Measurements from ENCODE around the gene MRPS31. TPM values are rescaled to one million over a fixed set of nuclear protein-coding genes. Genes with fewer than 3 reads are reported as not detected.

Gene MRPS31
- total RNA-seq, 1 donor from 2014 or later: 15.1 TPM

GRCh38 chr13:40779049-40779448 is 8.1 kb upstream of the MRPS31 start:
- no peak for FAIRE-seq
- no peaks in the 10 kb centered on the region for H3K36me3 Mint-ChIP-seq (ENCODE audit: low read depth, unreplicated experiment)
- DNase-seq (ENCODE audit: low read depth): no peak

GRCh38 chr13:40777809-40778175 is 6.8 kb upstream of the MRPS31 start:
- no peak overlapping the region for H3K27ac ChIP-seq (ENCODE audit: low read depth, low read length)
- TF ChIP-seq CTCF (IDR thresholded peaks at IDR 0.05; ENCODE audit: insufficient read depth, low read depth, low read length) (no peak), EZH2 (IDR thresholded peaks at IDR 0.05; ENCODE audit: insufficient read depth, low read length) (no peak)
- Mint-ChIP-seq H3K4me1 (ENCODE audit: low read depth, unreplicated experiment) (peaks cover 7% of the 10 kb centered on the region), H3K9me3 (ENCODE audit: unreplicated experiment) (no peaks in the 10 kb centered on the region), H3K4me3 (ENCODE audit: unreplicated experiment) (no peak overlapping the region), H3K36me3 (ENCODE audit: low read depth, unreplicated experiment) (no peaks in the 10 kb centered on the region), H3K27me3 (ENCODE audit: low read depth, unreplicated experiment) (no peaks in the 10 kb centered on the region), H3K27ac (ENCODE audit: unreplicated experiment) (no peak overlapping the region)
- no peaks in the 10 kb centered on the region for H3K36me3 ChIP-seq (ENCODE audit: insufficient read depth, low read length)
- peaks cover 8% of the 10 kb centered on the region for H3K4me1 ChIP-seq (ENCODE audit: insufficient read depth, low read length)
- no peak overlapping the region for H3K9ac ChIP-seq (ENCODE audit: low read length)
- no peak for FAIRE-seq
- no peaks in the 10 kb centered on the region for H3K27me3 ChIP-seq (ENCODE audit: insufficient read depth, low read length)
- H3K9me3 ChIP-seq (ENCODE audit: insufficient read depth, low read depth, low read length): no peaks in the 10 kb centered on the region
- DNase-seq (ENCODE audit: low read depth): no peak
- H3K79me2 ChIP-seq (ENCODE audit: insufficient read depth, low read length): no peaks in the 10 kb centered on the region
- H4K20me1 ChIP-seq (ENCODE audit: insufficient read depth, low read length): no peaks in the 10 kb centered on the region
- H3K4me3 ChIP-seq (ENCODE audit: insufficient read depth, low read depth, low read length): no peak overlapping the region
- H2AFZ ChIP-seq (ENCODE audit: low read depth, low read length): peak overlapping the region; percentile 7
- H3K4me2 ChIP-seq (ENCODE audit: low read length): no peak overlapping the region

More at GRCh38 chr13:40779049-40779448, 8.1 kb upstream of the MRPS31 start:
- TF ChIP-seq EZH2 (IDR thresholded peaks at IDR 0.05; ENCODE audit: insufficient read depth, low read length) (no peak), CTCF (IDR thresholded peaks at IDR 0.05; ENCODE audit: insufficient read depth, low read depth, low read length) (no peak)
- Histone ChIP-seq H3K9ac (ENCODE audit: low read length) (no peak overlapping the region), H3K36me3 (ENCODE audit: insufficient read depth, low read length) (no peaks in the 10 kb centered on the region), H3K27ac (ENCODE audit: low read depth, low read length) (no peak overlapping the region), H3K4me3 (ENCODE audit: insufficient read depth, low read depth, low read length) (no peak overlapping the region), H3K9me3 (ENCODE audit: insufficient read depth, low read depth, low read length) (no peaks in the 10 kb centered on the region), H4K20me1 (ENCODE audit: insufficient read depth, low read length) (no peaks in the 10 kb centered on the region), H3K4me1 (ENCODE audit: insufficient read depth, low read length) (peaks cover 8% of the 10 kb centered on the region), H2AFZ (ENCODE audit: low read depth, low read length) (no peak overlapping the region), H3K27me3 (ENCODE audit: insufficient read depth, low read length) (no peaks in the 10 kb centered on the region), H3K4me2 (ENCODE audit: low read length) (no peak overlapping the region), H3K79me2 (ENCODE audit: insufficient read depth, low read length) (no peaks in the 10 kb centered on the region)
- Mint-ChIP-seq H3K4me3 (ENCODE audit: unreplicated experiment) (no peak overlapping the region), H3K27me3 (ENCODE audit: low read depth, unreplicated experiment) (no peaks in the 10 kb centered on the region), H3K27ac (ENCODE audit: unreplicated experiment) (no peak overlapping the region), H3K4me1 (ENCODE audit: low read depth, unreplicated experiment) (peaks cover 7% of the 10 kb centered on the region), H3K9me3 (ENCODE audit: unreplicated experiment) (no peaks in the 10 kb centered on the region)

DNA sequence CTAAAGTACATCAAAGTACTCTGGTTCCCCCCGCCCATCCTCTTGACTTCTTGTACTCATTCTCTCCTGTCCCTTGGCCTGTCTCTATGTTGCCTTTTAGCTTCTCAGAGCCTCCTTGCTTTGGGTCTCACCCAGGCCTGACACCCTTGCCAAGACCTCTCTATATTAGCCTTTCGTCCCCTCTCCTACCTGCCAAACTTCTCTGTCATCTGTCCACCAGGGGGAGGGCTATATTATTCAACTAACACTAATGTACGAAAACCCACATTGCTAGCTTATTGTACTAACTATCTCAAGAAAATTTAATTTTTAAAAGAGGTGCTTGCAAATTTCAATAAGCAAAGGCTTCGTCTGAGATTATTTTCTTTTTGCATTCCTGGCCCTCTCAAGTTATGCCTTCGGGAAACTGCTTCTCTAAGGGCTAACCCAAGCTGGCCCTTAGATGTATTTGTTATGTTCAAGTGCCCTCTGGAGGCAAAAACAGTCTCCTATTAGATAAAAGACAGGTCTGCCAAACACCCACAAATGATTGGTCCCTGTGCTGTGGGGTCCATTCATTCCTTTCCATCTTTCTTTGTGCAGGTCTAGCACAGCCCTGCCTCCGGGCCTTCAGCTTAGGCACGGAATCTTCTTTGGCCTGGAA is 6.3 kb upstream of the MRPS31 start:
- FAIRE-seq: no peak
- H4K20me1 ChIP-seq (ENCODE audit: insufficient read depth, low read length): no peaks in the 10 kb centered on the region
- Mint-ChIP-seq H3K9me3 (ENCODE audit: unreplicated experiment) (no peaks in the 10 kb centered on the region), H3K4me3 (ENCODE audit: unreplicated experiment) (no peak overlapping the region), H3K27me3 (ENCODE audit: low read depth, unreplicated experiment) (no peaks in the 10 kb centered on the region), H3K36me3 (ENCODE audit: low read depth, unreplicated experiment) (no peaks in the 10 kb centered on the region), H3K27ac (ENCODE audit: unreplicated experiment) (peak overlapping the region; percentile 77), H3K4me1 (ENCODE audit: low read depth, unreplicated experiment) (peaks cover 7% of the 10 kb centered on the region)
- H3K4me1 ChIP-seq (ENCODE audit: insufficient read depth, low read length): peaks cover 8% of the 10 kb centered on the region
- peak overlapping the region; percentile 7 for H2AFZ ChIP-seq (ENCODE audit: low read depth, low read length)
- no peaks in the 10 kb centered on the region for H3K79me2 ChIP-seq (ENCODE audit: insufficient read depth, low read length)
- TF ChIP-seq EZH2 (IDR thresholded peaks at IDR 0.05; ENCODE audit: insufficient read depth, low read length) (no peak), CTCF (IDR thresholded peaks at IDR 0.05; ENCODE audit: insufficient read depth, low read depth, low read length) (peak; percentile 54)
- peak overlapping the region; percentile 70 for H3K4me2 ChIP-seq (ENCODE audit: low read length)
- no peak overlapping the region for H3K4me3 ChIP-seq (ENCODE audit: insufficient read depth, low read depth, low read length)
- no peaks in the 10 kb centered on the region for H3K9me3 ChIP-seq (ENCODE audit: insufficient read depth, low read depth, low read length)
- no peak overlapping the region for H3K27ac ChIP-seq (ENCODE audit: low read depth, low read length)
- DNase-seq (ENCODE audit: low read depth): peak; percentile 36
- H3K27me3 ChIP-seq (ENCODE audit: insufficient read depth, low read length): no peaks in the 10 kb centered on the region
- H3K36me3 ChIP-seq (ENCODE audit: insufficient read depth, low read length): no peaks in the 10 kb centered on the region
- H3K9ac ChIP-seq (ENCODE audit: low read length): no peak overlapping the region

Measured in astrocyte (in vitro differentiated cells and primary cell).